Kidney (tissue), 14 donors: ENCODE results near the gene RAD51B. TPM values are rescaled to one million over a fixed set of nuclear protein-coding genes. Genes with fewer than 3 reads are reported as not detected.

Experiments used
- DNase-seq, 5 donors: peaks; one replicate each; pipeline ENCODE4 v3.0.0-alpha.2; 2013 to 2020
- FAIRE-seq: peaks from 2 replicates; lab custom pipeline; 2012; peaks lifted over from hg19 to GRCh38; lab: Jason Lieb, UNC
- H3K27ac ChIP-seq, 2 donors: one replicate each; pipeline ENCODE4 v1.7.0; 2013; ENCODE audit warnings: low read depth in 2 of 2, low read length in 2 of 2, inconsistent platforms in 1 of 2
- H3K27me3 ChIP-seq: one replicate; pipeline ENCODE4 v1.7.1; 2013; ENCODE audit warnings: low read length, inconsistent platforms; ENCODE audit not compliant: control insufficient read depth, insufficient read depth
- H3K36me3 ChIP-seq, 3 donors: one replicate each; pipeline versions ENCODE4 v1.7.0 to v1.7.1; 2013; ENCODE audit warnings: low read length in 3 of 3, control low read depth in 1 of 3, inconsistent platforms in 1 of 3; ENCODE audit not compliant: insufficient read depth in 3 of 3, control insufficient read depth in 2 of 3
- H3K4me1 ChIP-seq, 3 donors: one replicate each; pipeline versions ENCODE4 v1.7.0 to v1.7.1; 2013; ENCODE audit warnings: low read length in 3 of 3, inconsistent platforms in 1 of 3, low read depth in 1 of 3; ENCODE audit not compliant: control insufficient read depth in 2 of 3, insufficient read depth in 2 of 3
- H3K4me3 ChIP-seq, 3 donors: one replicate each; pipeline versions ENCODE4 v1.7.0 to v1.8.1; 2013; ENCODE audit warnings: low read length in 3 of 3, control low read depth in 1 of 3, inconsistent platforms in 1 of 3
- H3K9ac ChIP-seq, 3 donors: one replicate each; pipeline versions ENCODE4 v1.7.0 to v1.7.1; 2013; ENCODE audit warnings: low read length in 3 of 3, control low read depth in 1 of 3, inconsistent platforms in 1 of 3
- H3K9me3 ChIP-seq, 3 donors: one replicate each; pipeline versions ENCODE4 v1.7.0 to v1.7.1; 2013; ENCODE audit warnings: low read length in 3 of 3, control low read depth in 1 of 3, inconsistent platforms in 1 of 3; ENCODE audit not compliant: control insufficient read depth in 2 of 3, insufficient read depth in 1 of 3
- intact Hi-C: fragments of 100-400 bp; cut with DNase I; formaldehyde crosslinking; loops from one replicate; pipeline ENCODE4 v1.11.1; 2022
- polyA plus RNA-seq: library from polyadenylated mRNA; stranded (reverse); fragments of 350-450 nt; fragmentation: Illumina TruSeq; extraction: RNeasy Lipid Tissue Mini Kit (QIAGEN cat#74804); gene quantifications from one replicate; pipeline ENCODE4 v1.2.3, GENCODE V29; 2014; ENCODE audit warnings: low read depth, low replicate concordance; ENCODE audit not compliant: insufficient read depth
- total RNA-seq: library from RNA; stranded (reverse); fragmentation: NEBNext Ultra II Directional; extraction: Animal tissue kit (Norgen Biotek cat#: 25700); gene quantifications from one replicate; pipeline ENCODE4 v1.2.1, GENCODE V29; 2021
- TF ChIP-seq, protein P1 (sequence below): IDR thresholded peaks from 3 replicates; pipeline ENCODE4 v1.5.1; 2012; ENCODE audit warnings: mild to moderate bottlenecking, moderate library complexity, borderline replicate concordance; ENCODE audit not compliant: insufficient read depth; ENCODE audit errors: extremely low read depth
- donor health status: control.
- donor health status: control.
- donor health status: control.
- donor health status: control.
- donor health status: control.
- donor health status: DM: yes; HTN: yes; CAD: no.
- donor health status: Normal renal cell carcinoma (clear cell type).

Gene RAD51B
- total and polyA plus RNA-seq, 2 donors from 2014 or later: 6.9 to 18.0 TPM

DNA sequence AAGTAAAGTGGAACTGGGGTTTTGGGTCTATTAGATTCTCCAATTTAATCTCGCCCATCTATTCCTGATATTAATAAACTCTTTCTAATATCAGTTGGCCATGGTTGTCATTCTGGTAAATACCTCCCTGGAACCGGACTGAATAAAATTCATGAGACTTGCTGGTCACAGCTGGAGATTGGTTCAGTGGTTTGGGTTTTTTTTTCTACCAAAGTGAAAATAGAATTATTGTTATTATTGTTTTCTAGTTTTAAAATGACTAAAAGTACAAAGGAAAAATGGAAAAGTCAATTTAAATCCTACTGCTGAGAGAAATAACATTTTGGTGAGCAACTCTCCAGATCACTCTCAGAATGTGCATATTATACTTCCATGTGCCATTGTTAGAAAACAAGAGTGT lies 535.8 kb downstream of the RAD51B start:
- Histone ChIP-seq H3K9me3 (no peaks in the 10 kb centered on the region), H3K27me3 (no peaks in the 10 kb centered on the region), H3K4me1 (peaks cover 0 to 11% (median 5%) of the 10 kb centered on the region in 3 donors), H3K27ac (no peak overlapping the region), H3K4me3 (no peak overlapping the region), H3K9ac (no peak overlapping the region), H3K36me3 (no peaks in the 10 kb centered on the region)
- TF ChIP-seq, protein P1, sequence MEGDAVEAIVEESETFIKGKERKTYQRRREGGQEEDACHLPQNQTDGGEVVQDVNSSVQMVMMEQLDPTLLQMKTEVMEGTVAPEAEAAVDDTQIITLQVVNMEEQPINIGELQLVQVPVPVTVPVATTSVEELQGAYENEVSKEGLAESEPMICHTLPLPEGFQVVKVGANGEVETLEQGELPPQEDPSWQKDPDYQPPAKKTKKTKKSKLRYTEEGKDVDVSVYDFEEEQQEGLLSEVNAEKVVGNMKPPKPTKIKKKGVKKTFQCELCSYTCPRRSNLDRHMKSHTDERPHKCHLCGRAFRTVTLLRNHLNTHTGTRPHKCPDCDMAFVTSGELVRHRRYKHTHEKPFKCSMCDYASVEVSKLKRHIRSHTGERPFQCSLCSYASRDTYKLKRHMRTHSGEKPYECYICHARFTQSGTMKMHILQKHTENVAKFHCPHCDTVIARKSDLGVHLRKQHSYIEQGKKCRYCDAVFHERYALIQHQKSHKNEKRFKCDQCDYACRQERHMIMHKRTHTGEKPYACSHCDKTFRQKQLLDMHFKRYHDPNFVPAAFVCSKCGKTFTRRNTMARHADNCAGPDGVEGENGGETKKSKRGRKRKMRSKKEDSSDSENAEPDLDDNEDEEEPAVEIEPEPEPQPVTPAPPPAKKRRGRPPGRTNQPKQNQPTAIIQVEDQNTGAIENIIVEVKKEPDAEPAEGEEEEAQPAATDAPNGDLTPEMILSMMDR: no peak
- intact Hi-C loops: no loop called here
- no peak for FAIRE-seq
- no peak for DNase-seq

DNA sequence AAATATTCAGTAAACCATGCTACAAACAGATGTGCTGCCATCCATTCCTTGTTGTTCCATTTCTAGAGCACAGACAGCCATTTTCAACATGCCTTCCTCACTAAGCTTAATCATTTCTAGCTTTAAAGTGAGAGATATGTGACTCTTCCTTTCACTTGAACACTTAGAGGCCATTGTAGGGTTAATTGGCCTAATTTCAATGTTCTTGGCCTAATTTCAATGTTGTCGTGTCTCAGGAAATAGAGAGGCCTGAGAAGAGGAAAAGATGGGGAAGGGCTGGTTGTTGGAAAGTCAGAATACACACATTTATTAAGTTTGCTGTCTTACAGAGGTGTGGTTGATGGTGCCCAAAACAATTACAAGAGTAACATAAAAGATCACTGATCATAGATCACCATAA lies 538.2 kb downstream of the RAD51B start:
- peak in 1 of 5 donors; percentile 57 for DNase-seq
- Histone ChIP-seq H3K4me1 (peaks cover 0 to 11% (median 5%) of the 10 kb centered on the region in 3 donors), H3K4me3 (no peak overlapping the region), H3K27ac (no peak overlapping the region), H3K9me3 (no peaks in the 10 kb centered on the region), H3K27me3 (no peaks in the 10 kb centered on the region), H3K36me3 (no peaks in the 10 kb centered on the region), H3K9ac (no peak overlapping the region)
- FAIRE-seq: no peak
- TF ChIP-seq, protein P1: no peak
- intact Hi-C loops: no loop called here

DNA sequence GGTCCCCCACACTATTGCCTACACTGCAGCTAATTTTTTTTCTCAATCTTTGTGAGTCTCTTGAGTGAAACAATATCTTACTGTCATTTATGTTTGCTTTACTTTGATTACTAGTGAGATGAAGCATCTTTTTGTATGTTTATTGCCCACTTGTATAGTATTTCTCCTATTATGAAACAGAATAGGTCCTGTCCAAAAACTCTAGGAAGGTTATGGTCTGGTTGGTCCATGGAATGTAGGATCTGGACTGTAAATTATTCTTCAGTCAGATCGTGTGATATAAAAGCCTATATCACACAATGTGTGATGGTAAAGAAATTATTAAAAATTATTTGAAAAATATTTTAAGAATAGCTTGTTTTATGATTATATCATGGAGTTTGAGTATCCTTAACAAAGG lies 538.9 kb downstream of the RAD51B start:
- Histone ChIP-seq H3K27ac (no peak overlapping the region), H3K9me3 (no peaks in the 10 kb centered on the region)

More for the DNA sequence above, 538.9 kb downstream of the RAD51B start:
- H3K4me3 ChIP-seq: no peak overlapping the region
- TF ChIP-seq, protein P1: no peak
- no peaks in the 10 kb centered on the region for H3K27me3 ChIP-seq
- H3K9ac ChIP-seq: no peak overlapping the region
- DNase-seq: peak in 1 of 5 donors; percentile 40
- H3K36me3 ChIP-seq: no peaks in the 10 kb centered on the region
- intact Hi-C loops: no loop called here
- no peak for FAIRE-seq
- H3K4me1 ChIP-seq: peaks cover 0 to 11% (median 5%) of the 10 kb centered on the region in 3 donors
